GM21447 (cell line): ENCODE results near the gene MRPS17.

Experiments used
- ATAC-seq: cut with Tn5 transposase; IDR thresholded peaks from one replicate; pipeline ENCODE4 v1.9.1; 2021; ENCODE audit not compliant: unreplicated experiment

The MRPS17 gene

DNA sequence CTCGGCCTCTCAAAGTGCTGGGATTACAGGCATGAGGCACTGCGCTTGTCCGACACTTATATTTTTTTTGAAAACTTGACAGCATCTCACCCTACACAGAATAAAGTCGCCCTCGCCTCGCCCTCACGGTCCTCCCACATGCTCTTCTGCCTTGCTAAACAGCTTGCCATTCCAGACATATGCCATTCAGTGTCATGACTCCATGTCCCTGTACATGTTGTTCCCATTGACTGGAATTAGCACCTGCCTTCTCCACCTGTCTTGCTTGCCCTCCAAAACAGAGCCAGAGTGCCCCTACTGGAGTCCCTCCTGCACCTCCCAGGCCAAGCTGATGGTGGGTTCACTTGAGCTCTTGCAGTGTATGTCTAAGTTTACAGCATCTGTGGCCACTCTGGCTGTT is 18.9 kb downstream of the MRPS17 start:
- ATAC-seq = no peak

DNA sequence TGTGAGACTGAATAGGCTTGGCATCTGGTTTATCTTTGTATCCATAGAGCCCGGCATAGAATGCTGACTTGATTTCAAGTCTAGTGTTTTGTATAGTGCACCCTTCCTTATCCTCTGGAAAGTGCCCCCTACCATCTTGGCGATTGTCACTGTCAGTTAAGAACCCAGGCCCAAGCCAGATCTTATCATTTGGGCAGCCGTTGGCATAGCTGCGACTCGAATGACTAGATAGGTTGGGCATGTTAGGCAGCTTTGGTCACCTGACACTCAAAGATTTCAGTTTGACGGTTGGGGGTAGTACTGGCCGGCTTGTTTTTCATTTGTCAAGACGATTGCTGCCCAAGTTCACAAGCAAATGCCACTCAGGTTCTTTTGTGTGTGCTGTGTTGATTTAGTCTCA is 19.3 kb downstream of the MRPS17 start:
- no peak for ATAC-seq

GRCh38 chr7:55973747-55974250 is 22.1 kb downstream of the MRPS17 start:
- ATAC-seq = no peak

DNA sequence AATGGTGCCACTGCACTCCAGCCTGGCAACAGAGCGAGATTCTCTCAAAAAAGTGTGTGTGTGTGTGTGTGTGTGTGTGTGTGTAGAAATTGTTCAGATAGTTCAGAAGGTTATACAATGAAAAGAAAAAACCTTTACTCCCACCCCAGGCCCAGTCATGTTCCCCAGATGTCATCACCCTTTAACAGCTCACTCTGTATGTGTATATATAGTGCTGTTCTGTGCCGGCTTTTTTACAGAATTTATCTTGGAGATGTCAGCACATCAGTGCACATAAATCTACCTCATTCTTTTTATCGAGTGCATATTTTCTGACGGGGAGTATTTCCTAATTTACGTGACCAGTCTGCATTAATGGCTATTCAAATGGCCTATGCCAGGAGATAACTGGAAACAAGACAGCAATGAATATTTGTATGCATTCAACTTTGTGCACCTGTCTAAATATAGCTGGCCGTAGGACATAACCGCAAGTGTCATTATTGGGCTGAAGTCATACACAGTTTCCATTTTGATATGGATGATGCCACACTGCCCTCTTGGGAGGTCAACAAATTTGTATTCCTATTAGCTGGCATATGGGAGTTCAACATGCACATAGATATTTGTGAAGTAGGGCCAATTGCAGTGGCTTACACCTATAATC is 24.4 kb downstream of the MRPS17 start:
- no peak for ATAC-seq

DNA sequence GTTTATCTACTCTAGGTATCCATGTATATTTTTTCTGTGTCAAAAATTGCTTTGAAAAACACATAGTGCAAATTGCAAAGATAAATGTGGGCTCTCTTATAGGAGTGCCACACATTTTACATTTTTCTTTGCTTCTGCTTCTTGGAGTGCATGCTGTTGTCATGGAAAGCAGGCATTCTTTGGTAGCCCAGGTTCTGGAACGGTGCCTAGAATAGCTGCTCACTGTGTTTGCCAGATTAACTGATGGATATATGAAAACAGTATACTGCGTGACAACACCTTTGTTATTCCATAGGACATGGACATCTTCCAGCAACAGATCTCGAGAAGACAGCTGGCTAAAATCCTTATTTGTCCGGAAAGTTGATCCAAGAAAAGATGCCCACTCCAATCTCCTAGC is 26.2 kb downstream of the MRPS17 start:
- ATAC-seq = no peak

GRCh38 chr7:55980266-55980665 is 28.6 kb downstream of the MRPS17 start:
- ATAC-seq = no peak

DNA sequence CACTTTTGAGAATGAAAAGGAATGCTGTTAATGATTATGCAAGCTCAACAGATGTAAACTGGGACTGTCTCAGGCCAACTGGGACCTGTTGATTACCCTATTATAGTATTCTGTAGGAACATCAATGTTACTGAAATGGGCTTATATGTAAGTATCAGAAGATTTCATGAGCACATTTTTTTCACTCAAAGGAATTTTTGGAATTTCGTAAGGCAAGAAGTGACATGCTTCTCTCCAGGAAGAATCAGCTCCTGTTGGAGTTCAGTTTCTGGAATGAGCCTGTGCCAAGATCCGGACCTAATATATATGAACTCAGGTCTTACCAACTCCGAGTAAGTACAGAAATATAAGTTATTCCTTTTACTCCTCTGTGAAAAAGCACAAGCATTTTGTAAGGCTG is 31.9 kb downstream of the MRPS17 start:
- no peak for ATAC-seq

DNA sequence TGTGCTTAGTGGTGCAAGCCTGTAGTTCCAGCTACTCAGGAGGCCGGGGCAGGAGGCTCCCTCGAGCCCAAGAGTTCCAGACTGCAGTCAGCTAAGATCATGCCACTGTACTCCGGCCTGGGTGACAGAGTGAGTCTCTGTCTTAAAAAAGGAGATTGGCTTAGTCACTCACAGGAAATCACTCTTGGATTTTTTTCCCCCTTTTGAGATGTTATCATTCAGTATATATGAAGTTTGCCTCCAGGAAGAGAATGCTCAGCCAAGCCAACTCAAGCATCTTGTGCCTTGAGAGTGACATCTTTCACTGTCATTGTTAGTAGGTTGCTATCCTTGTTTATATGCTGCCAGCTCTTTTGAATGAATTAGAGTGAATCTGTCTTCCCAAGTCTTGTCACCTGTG is 40.7 kb downstream of the MRPS17 start:
- ATAC-seq = no peak

DNA sequence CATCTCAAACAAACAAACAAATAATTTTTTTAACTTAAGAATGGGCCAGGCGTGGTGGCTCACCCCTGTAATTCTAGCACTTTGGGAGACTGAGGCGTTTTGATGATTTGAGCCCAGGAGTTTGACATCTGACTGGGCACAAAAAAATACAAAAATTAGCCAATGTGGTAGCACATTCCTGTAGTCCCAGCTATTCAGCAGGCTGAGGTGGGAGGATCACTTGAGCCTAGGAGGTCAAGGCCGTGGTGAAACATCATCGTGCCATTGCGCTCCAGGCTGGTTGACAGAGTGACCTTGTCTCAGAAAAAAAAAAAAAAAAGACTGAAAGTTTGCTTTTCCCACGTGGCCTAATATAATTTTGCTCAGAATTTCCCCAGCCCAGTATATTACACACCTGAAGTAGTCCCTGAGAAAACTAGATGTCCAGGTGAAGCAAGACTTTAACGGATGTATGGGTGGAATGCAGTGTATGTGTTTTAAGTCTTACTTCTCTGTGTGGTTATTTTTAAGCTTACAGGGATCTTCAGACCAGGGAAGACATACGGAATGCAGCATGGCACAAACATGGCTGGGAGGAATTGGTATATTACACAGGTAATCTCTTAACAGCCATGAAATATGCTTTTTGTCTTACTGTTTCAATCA is 45.3 kb downstream of the MRPS17 start:
- no peak for ATAC-seq

DNA sequence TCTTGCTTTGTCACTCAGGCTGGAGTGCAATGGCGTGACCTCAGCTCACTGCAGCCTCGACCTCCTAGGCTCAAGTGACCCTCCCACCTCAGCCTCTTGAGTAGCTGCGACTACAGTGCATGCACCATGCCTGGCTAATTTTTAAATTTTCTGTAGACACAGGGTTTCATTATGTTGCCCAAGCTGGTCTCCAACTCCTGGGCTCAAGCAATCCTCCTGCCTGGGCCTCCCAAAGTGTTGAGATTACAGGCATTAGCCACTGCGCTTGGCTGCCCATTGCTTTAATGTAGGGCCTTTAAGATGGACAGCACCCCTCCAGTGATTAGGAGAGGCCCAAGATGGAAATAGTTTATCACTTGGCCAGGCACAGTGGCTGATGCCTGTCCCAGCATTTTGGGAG is 52.1 kb downstream of the MRPS17 start:
- no peak for ATAC-seq
